ENCODE data around the gene TRIM65. TPM values are rescaled to one million over a fixed set of nuclear protein-coding genes. Genes with fewer than 3 reads are reported as not detected.
A peak's percentile ranks its signal among the peaks of the same experiment; 100 is the strongest.

Gene TRIM65
- total and polyA plus RNA-seq, 2 of the 13 experiments (the other 11 are each of a cell fraction or from before 2014, with no cell fraction given) = 10.3 to 22.4 TPM

- TF ChIP-seq, protein P1, sequence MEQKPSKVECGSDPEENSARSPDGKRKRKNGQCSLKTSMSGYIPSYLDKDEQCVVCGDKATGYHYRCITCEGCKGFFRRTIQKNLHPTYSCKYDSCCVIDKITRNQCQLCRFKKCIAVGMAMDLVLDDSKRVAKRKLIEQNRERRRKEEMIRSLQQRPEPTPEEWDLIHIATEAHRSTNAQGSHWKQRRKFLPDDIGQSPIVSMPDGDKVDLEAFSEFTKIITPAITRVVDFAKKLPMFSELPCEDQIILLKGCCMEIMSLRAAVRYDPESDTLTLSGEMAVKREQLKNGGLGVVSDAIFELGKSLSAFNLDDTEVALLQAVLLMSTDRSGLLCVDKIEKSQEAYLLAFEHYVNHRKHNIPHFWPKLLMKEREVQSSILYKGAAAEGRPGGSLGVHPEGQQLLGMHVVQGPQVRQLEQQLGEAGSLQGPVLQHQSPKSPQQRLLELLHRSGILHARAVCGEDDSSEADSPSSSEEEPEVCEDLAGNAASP (CRISPR knock-in tag; IDR thresholded peaks at IDR 0.05; ENCODE audit: borderline replicate concordance) = peak; percentile 53; the same call in 1 of the 2 replicates
- TF ChIP-seq, protein P2, sequence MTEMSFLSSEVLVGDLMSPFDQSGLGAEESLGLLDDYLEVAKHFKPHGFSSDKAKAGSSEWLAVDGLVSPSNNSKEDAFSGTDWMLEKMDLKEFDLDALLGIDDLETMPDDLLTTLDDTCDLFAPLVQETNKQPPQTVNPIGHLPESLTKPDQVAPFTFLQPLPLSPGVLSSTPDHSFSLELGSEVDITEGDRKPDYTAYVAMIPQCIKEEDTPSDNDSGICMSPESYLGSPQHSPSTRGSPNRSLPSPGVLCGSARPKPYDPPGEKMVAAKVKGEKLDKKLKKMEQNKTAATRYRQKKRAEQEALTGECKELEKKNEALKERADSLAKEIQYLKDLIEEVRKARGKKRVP (CRISPR knock-in tag; IDR thresholded peaks at IDR 0.05) = peak; percentile 45 to 99; a peak in 3 of 4 replicates
- TF ChIP-seq, protein P3, sequence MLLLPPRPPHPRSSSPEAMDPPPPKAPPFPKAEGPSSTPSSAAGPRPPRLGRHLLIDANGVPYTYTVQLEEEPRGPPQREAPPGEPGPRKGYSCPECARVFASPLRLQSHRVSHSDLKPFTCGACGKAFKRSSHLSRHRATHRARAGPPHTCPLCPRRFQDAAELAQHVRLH (CRISPR knock-in tag; IDR thresholded peaks at IDR 0.05; ENCODE audit: borderline replicate concordance, low read depth) = peak; percentile 44; the same call in 1 of the 2 replicates
- TF ChIP-seq ZNF816 (CRISPR knock-in tag; IDR thresholded peaks at IDR 0.05; ENCODE audit: borderline replicate concordance) (peak; percentile 66; the same call in 1 of the 2 replicates), SOX13 (IDR thresholded peaks at IDR 0.05) (no peak; the same call in 1 of the 2 replicates), SOX13 (CRISPR knock-in tag; conservative IDR thresholded peaks at IDR 0.05 in 1 of 2, IDR thresholded peaks at IDR 0.05 in 1 of 2) (peak in 1 of 2 experiments; percentile 96; a peak in 2 of 4 replicates), PHF21A (CRISPR knock-in tag; IDR thresholded peaks at IDR 0.05) (peak; percentile 93), SRSF1 (optimal IDR thresholded peaks at IDR 0.05; ENCODE audit: low read depth, low read length) (peak; percentile 19), SMC3 (IDR thresholded peaks at IDR 0.05; ENCODE audit: low read length) (peak; percentile 3; the same call in 1 of the 2 replicates), GABPB1 (CRISPR knock-in tag; IDR thresholded peaks at IDR 0.05) (peak; percentile 48; the same call in 1 of the 2 replicates), ZNF225 (CRISPR knock-in tag; IDR thresholded peaks at IDR 0.05) (peak; percentile 77; the same call in 1 of the 2 replicates), AGO2 (optimal IDR thresholded peaks at IDR 0.05; ENCODE audit: low read depth, low read length) (peak; percentile 91), ZNF891 (CRISPR knock-in tag; IDR thresholded peaks at IDR 0.05) (no peak; the same call in 1 of the 2 replicates), DPF2 (CRISPR knock-in tag; IDR thresholded peaks at IDR 0.05; ENCODE audit: borderline replicate concordance, low read depth) (peak; percentile 47; the same call in 1 of the 2 replicates), ZNF660 (CRISPR knock-in tag; IDR thresholded peaks at IDR 0.05; ENCODE audit: borderline replicate concordance, low read depth) (no peak; the same call in 1 of the 2 replicates)
- TF ChIP-seq, protein P4, sequence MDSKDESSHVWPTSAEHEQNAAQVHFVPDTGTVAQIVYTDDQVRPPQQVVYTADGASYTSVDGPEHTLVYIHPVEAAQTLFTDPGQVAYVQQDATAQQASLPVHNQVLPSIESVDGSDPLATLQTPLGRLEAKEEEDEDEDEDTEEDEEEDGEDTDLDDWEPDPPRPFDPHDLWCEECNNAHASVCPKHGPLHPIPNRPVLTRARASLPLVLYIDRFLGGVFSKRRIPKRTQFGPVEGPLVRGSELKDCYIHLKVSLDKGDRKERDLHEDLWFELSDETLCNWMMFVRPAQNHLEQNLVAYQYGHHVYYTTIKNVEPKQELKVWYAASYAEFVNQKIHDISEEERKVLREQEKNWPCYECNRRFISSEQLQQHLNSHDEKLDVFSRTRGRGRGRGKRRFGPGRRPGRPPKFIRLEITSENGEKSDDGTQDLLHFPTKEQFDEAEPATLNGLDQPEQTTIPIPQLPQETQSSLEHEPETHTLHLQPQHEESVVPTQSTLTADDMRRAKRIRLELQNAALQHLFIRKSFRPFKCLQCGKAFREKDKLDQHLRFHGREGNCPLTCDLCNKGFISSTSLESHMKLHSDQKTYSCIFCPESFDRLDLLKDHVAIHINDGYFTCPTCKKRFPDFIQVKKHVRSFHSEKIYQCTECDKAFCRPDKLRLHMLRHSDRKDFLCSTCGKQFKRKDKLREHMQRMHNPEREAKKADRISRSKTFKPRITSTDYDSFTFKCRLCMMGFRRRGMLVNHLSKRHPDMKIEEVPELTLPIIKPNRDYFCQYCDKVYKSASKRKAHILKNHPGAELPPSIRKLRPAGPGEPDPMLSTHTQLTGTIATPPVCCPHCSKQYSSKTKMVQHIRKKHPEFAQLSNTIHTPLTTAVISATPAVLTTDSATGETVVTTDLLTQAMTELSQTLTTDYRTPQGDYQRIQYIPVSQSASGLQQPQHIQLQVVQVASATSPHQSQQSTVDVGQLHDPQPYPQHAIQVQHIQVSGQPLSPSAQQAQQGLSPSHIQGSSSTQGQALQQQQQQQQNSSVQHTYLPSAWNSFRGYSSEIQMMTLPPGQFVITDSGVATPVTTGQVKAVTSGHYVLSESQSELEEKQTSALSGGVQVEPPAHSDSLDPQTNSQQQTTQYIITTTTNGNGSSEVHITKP (CRISPR knock-in tag; IDR thresholded peaks at IDR 0.05; ENCODE audit: low read depth) = peak; percentile 90
- TF ChIP-seq, protein P5, sequence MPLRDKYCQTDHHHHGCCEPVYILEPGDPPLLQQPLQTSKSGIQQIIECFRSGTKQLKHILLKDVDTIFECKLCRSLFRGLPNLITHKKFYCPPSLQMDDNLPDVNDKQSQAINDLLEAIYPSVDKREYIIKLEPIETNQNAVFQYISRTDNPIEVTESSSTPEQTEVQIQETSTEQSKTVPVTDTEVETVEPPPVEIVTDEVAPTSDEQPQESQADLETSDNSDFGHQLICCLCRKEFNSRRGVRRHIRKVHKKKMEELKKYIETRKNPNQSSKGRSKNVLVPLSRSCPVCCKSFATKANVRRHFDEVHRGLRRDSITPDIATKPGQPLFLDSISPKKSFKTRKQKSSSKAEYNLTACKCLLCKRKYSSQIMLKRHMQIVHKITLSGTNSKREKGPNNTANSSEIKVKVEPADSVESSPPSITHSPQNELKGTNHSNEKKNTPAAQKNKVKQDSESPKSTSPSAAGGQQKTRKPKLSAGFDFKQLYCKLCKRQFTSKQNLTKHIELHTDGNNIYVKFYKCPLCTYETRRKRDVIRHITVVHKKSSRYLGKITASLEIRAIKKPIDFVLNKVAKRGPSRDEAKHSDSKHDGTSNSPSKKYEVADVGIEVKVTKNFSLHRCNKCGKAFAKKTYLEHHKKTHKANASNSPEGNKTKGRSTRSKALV (CRISPR knock-in tag; IDR thresholded peaks at IDR 0.05) = peak; percentile 56; the same call in 1 of the 2 replicates
Observed at GRCh38 chr17:75869282-75870141, 27.2 kb downstream of the TRIM65 start (continued).

Measured in HepG2 (cell line).